Colonic mucosa (tissue), 4 donors: ENCODE results near the gene ZNF774. TPM values are rescaled to one million over a fixed set of nuclear protein-coding genes. Genes with fewer than 3 reads are reported as not detected.

ENCODE experiments used
- DNase-seq: peaks from one replicate; pipeline ENCODE4 v3.0.0-alpha.2; 2020
- H3K27ac ChIP-seq: fragments of 200-600 bp; one replicate; pipeline ENCODE4 v1.8.0; 2021
- H3K27me3 ChIP-seq: fragments of 200-600 bp; one replicate; pipeline ENCODE4 v1.8.0; 2021
- H3K36me3 ChIP-seq: fragments of 200-600 bp; one replicate; pipeline ENCODE4 v1.8.0; 2021
- H3K4me1 ChIP-seq: fragments of 200-600 bp; one replicate; pipeline ENCODE4 v1.8.0; 2021; ENCODE audit warnings: mild to moderate bottlenecking
- H3K4me3 ChIP-seq: fragments of 200-600 bp; one replicate; pipeline ENCODE4 v1.8.0; 2021
- H3K9ac ChIP-seq, 2 donors: one replicate each; pipeline ENCODE4 v1.7.0; 2013; ENCODE audit warnings: control low read depth in 2 of 2, low read depth in 2 of 2, low read length in 2 of 2
- H3K9me3 ChIP-seq: fragments of 200-600 bp; one replicate; pipeline ENCODE4 v1.8.0; 2021
- CTCF ChIP-seq: fragments of 200-600 bp; IDR thresholded peaks from one replicate; pipeline ENCODE4 v1.8.0; 2022; ENCODE audit warnings: antibody characterized with exemption, mild to moderate bottlenecking
- intact Hi-C: fragments of 100-400 bp; cut with DNase I; formaldehyde crosslinking; loops from one replicate; pipeline ENCODE4 v1.14.1; 2022
- total RNA-seq, 2 donors: library from RNA; stranded (reverse); fragmentation: NEBNext Ultra II Directional in 1 of 2; extraction: Animal tissue kit (Norgen Biotek cat#: 25700) in 1 of 2; gene quantifications; one replicate each; pipeline ENCODE4 v1.2.1, GENCODE V29; 2021
- donor health status: healthy.
- donor health status: DM: no; HTN: no; CAD: no.
- donor health status: DM: no; HTN: no; CAD: no.

Gene ZNF774
- total RNA-seq, 2 donors from 2014 or later: 13.7 to 13.9 TPM

DNA sequence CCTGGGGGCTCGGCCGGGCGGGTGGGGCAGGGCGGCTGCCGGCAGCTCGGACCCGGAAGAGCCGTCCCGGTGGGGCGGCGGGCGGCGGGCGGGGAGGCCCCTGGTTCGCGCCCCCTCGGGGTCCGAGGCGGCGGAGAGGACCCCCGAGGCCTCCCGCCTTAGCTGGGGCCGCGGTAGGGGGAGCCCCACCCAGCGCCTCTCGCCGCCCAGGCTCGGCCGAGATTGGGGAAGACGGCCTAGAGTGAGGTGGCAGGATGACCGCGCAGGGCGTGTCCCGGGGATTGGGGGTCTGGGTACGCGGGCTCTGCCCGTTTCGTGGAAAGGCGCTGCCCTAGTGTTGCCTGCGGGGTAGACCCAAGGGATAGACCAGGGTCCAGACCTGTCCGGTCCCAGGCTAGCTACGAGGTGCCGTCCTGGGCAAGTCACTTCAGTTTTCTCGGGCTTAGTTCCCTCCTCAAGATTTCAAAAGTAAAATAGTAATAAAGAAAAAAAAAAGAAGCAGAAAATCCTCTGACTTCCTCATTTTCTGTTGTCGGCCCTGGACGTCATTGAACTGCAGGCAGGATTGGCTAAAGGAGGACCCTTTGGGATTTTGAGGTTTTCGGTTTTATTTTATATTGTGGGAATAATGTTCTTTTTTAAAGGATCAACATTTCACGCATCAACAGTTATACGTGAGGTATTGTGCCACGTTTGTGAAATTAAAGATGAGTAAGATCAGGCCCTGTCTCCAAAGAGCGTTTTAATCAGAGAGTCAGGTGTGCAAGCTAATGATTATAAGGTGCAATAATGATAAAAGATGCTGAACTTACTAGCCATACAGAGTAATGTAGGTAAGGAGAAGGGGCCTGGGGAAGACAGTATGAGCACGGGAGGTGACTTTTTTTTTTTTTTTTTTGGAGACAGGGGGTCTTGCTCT, 36.6 kb downstream of the ZNF774 start:
- no peak for TF ChIP-seq CTCF
- Histone ChIP-seq H3K4me1 (peaks cover 3% of the 10 kb centered on the region), H3K9ac (peak overlapping the region; percentile 66 to 96), H3K9me3 (no peaks in the 10 kb centered on the region), H3K4me3 (peak overlapping the region; percentile 63), H3K36me3 (peaks cover 6% of the 10 kb centered on the region), H3K27ac (peak overlapping the region; percentile 97), H3K27me3 (no peaks in the 10 kb centered on the region)
- intact Hi-C loops: no loop called here
- peak; percentile 75 for DNase-seq

DNA sequence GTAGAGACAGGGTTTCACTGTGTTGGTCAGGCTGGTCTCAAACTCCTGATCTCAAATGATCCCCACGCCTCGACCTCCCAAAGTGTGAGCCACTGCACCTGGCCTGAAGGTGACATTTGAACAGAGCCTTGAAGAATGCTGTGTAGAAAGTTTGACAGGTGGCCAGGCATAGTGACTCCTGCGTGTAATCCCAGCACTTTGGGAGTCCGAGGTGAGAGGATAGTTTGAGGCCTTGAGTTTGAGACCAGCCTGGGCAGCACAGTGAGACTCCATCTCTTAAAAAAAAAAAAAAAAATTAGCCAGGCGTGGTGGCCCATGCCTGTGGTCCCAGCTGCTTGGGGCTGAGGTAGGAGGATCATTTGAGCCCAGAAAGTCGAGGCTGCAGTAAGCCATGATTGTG, 37.4 kb downstream of the ZNF774 start:
- intact Hi-C loops: no loop called here
- Histone ChIP-seq H3K9me3 (no peaks in the 10 kb centered on the region), H3K4me1 (peaks cover 8% of the 10 kb centered on the region), H3K4me3 (peak overlapping the region; percentile 63), H3K27me3 (no peaks in the 10 kb centered on the region), H3K9ac (peak overlapping the region; percentile 58 to 96), H3K27ac (peak overlapping the region; percentile 97), H3K36me3 (peaks cover 6% of the 10 kb centered on the region)
- no peak for DNase-seq
- no peak for TF ChIP-seq CTCF

DNA sequence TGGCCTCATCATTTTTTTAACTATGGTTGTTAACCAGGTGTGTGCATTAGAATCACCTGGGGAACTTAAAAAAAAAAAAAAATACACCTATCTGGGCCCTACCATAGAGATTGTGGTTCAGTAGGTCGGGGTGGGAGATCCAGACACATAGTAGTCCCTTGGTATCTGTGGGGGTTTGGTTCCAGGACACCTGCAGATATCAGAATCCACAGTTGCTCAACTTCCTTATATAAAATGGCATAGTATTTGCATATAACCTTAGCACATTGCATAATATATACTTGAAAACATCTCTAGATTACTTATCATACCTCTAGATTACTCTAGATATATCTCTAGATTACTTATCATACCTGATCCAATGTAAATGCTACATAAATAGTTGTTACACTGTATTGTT, 41.0 kb downstream of the ZNF774 start:
- peaks cover 16% of the 10 kb centered on the region for H3K4me1 ChIP-seq
- no peak for DNase-seq
- intact Hi-C loops: no loop called here
- H3K9me3 ChIP-seq: no peaks in the 10 kb centered on the region
- H3K9ac ChIP-seq: no peak overlapping the region
- H3K27ac ChIP-seq: no peak overlapping the region
- H3K27me3 ChIP-seq: no peaks in the 10 kb centered on the region
- TF ChIP-seq CTCF: no peak
- no peak overlapping the region for H3K4me3 ChIP-seq
- H3K36me3 ChIP-seq: peaks cover 6% of the 10 kb centered on the region

DNA sequence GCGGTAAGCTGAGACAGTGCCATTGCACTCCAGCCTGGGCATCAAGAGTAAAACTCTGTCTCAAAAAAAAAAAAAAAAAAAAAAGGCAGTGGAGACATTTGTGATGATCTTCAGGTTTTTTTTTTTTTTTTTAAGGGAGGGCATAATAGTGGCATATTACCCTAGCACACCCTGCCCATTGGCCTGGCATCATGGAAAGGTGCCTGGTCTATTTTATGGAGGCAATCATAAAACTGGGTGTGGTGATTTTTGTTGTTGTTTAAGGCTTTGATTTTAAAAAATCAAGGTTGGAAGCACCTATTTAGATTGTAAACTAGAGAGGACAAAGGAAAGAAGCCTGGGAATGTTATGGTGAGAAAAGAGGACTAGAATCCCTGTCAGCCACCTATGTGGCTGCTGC, 42.0 kb downstream of the ZNF774 start:
- Histone ChIP-seq H3K36me3 (peaks cover 6% of the 10 kb centered on the region), H3K9ac (peak overlapping the region in 1 of 2 donors; percentile 65), H3K9me3 (no peaks in the 10 kb centered on the region), H3K4me3 (no peak overlapping the region), H3K27me3 (no peaks in the 10 kb centered on the region), H3K27ac (peak overlapping the region; percentile 46), H3K4me1 (peaks cover 16% of the 10 kb centered on the region)
- peak; percentile 62 for DNase-seq
- intact Hi-C loops: no loop called here
- TF ChIP-seq CTCF: no peak

- intact Hi-C loops: no loop called here
- peak overlapping the region in 1 of 2 donors; percentile 65 for H3K9ac ChIP-seq
- H3K4me1 ChIP-seq: peaks cover 21% of the 10 kb centered on the region
- H3K27ac ChIP-seq: peak overlapping the region; percentile 46
- H3K27me3 ChIP-seq: no peaks in the 10 kb centered on the region
- no peak overlapping the region for H3K4me3 ChIP-seq
- no peak for TF ChIP-seq CTCF
- H3K9me3 ChIP-seq: no peaks in the 10 kb centered on the region
- peaks cover 6% of the 10 kb centered on the region for H3K36me3 ChIP-seq
- DNase-seq: no peak
These were observed 42.8 kb downstream of the ZNF774 start for GRCh38 chr15:90394748-90395442.
